IMR-90 (cell line): ENCODE data around the gene CDC7. TPM values are rescaled to one million over a fixed set of nuclear protein-coding genes. Genes with fewer than 3 reads are reported as not detected.

ENCODE experiments used
- ATAC-seq: fragments of 200-7000 bp; cut with Tn5 transposase; 2 replicates; pipeline ENCODE4 v1.9.1; 2020; ENCODE audit warnings: low read depth, mild to moderate bottlenecking, moderate library complexity
- BruUV-seq: library from RNA; stranded (reverse); fragments of 400-500 nt; replicated peaks from 2 replicates; lab custom pipeline; 2021; lab: Mats Ljungman, UMichigan
- CTCF ChIA-PET: fragments of 300-600 bp; formaldehyde crosslinking; extraction: SDS; loops from one replicate; lab custom pipeline; 2021; ENCODE audit warnings: antibody characterized with exemption; lab: Yijun Ruan, JAX
- POLR2A ChIA-PET: fragments of 300-600 bp; sonication (Branson Sonifier 250); formaldehyde crosslinking; loops from one replicate; lab custom pipeline; 2022; ENCODE audit warnings: antibody characterized with exemption; ENCODE audit not compliant: unreplicated experiment; lab: Charles Lee
- DNase-seq: peaks from one replicate; pipeline ENCODE4 v3.0.0; 2013
- H2AFZ ChIP-seq: replicated peaks from 2 replicates; pipeline ENCODE3; 2013; ENCODE audit warnings: low read length, mild to moderate bottlenecking; ENCODE audit not compliant: poor library complexity
- H2AK5ac ChIP-seq: 2 replicates; pipeline ENCODE4 v1.6.1; 2013; ENCODE audit warnings: low read depth, low read length, inconsistent platforms
- H2AK9ac ChIP-seq: replicated peaks from 2 replicates; pipeline ENCODE3; 2013; ENCODE audit warnings: mild to moderate bottlenecking, low read depth, low read length, moderate library complexity; ENCODE audit not compliant: poor library complexity
- H2BK120ac ChIP-seq: 2 replicates; pipeline ENCODE4 v1.6.1; 2013; ENCODE audit warnings: low read depth, low read length, inconsistent platforms
- H2BK15ac ChIP-seq: 3 replicates; pipeline ENCODE4 v1.6.1; 2013; ENCODE audit warnings: low read depth, low read length, inconsistent platforms
- H2BK20ac ChIP-seq: 2 replicates; pipeline ENCODE4 v1.6.1; 2013; ENCODE audit warnings: low read depth, mild to moderate bottlenecking, inconsistent platforms, low read length, moderate library complexity
- H2BK5ac ChIP-seq: 2 replicates; pipeline ENCODE4 v1.6.1; 2013; ENCODE audit warnings: mild to moderate bottlenecking, low read depth, low read length, inconsistent platforms; ENCODE audit not compliant: poor library complexity, severe bottlenecking
- H3K14ac ChIP-seq: replicated peaks from 2 replicates; pipeline ENCODE4 v1.6.1; 2013; ENCODE audit warnings: low read depth, low read length, inconsistent platforms
- H3K18ac ChIP-seq: 2 replicates; pipeline ENCODE4 v1.6.1; 2013; ENCODE audit warnings: low read depth, low read length, control low read depth
- H3K23ac ChIP-seq: 2 replicates; pipeline ENCODE4 v1.6.1; 2013; ENCODE audit warnings: low read depth, low read length, inconsistent platforms
- H3K27ac ChIP-seq: 2 replicates; pipeline ENCODE4 v1.5.1; 2013; ENCODE audit warnings: mild to moderate bottlenecking, control low read depth, low read length; ENCODE audit not compliant: insufficient read depth
- H3K27me3 ChIP-seq: 2 replicates; pipeline ENCODE4 v1.6.1; 2013; ENCODE audit warnings: low read length; ENCODE audit not compliant: control insufficient read depth, insufficient read depth
- H3K36me3 ChIP-seq: 2 replicates; pipeline ENCODE4 v1.6.1; 2013; ENCODE audit warnings: low read length, mixed read lengths; ENCODE audit not compliant: control insufficient read depth, insufficient read depth
- H3K4ac ChIP-seq: 2 replicates; pipeline ENCODE4 v1.6.1; 2013; ENCODE audit warnings: low read depth, low read length, inconsistent platforms
- H3K4me1 ChIP-seq: 2 replicates; pipeline ENCODE4 v1.6.1; 2013; ENCODE audit warnings: low read length, mixed read lengths; ENCODE audit not compliant: control insufficient read depth, insufficient read depth
- H3K4me2 ChIP-seq: 2 replicates; pipeline ENCODE4 v1.6.1; 2013; ENCODE audit warnings: low read depth, mild to moderate bottlenecking, control low read depth, low read length, moderate library complexity
- H3K4me3 ChIP-seq: 2 replicates; pipeline ENCODE4 v1.5.1; 2013; ENCODE audit warnings: low read depth, mild to moderate bottlenecking, control low read depth, low read length, moderate library complexity; ENCODE audit not compliant: insufficient read depth
- H3K56ac ChIP-seq: 2 replicates; pipeline ENCODE4 v1.6.1; 2013; ENCODE audit warnings: low read length, inconsistent platforms; ENCODE audit not compliant: insufficient read depth; ENCODE audit errors: extremely low read depth
- H3K79me1 ChIP-seq, 2 experiments: 2 replicates each; pipeline ENCODE4 v1.6.1; 2013; ENCODE audit warnings: low read length in 2 of 2, inconsistent platforms in 1 of 2, low read depth in 1 of 2
- H3K9ac ChIP-seq: 2 replicates; pipeline ENCODE4 v1.6.1; 2013; ENCODE audit warnings: low read depth, low read length, control low read depth
- H3K9me1 ChIP-seq: 2 replicates; pipeline ENCODE4 v1.6.1; 2013; ENCODE audit warnings: low read length, inconsistent platforms; ENCODE audit not compliant: insufficient read depth
- H3K9me3 ChIP-seq: 2 replicates; pipeline ENCODE4 v1.6.1; 2013; ENCODE audit warnings: low read length; ENCODE audit not compliant: control insufficient read depth, insufficient read depth
- H4K20me1 ChIP-seq: 2 replicates; pipeline ENCODE4 v1.6.1; 2013; ENCODE audit warnings: low read length, inconsistent platforms; ENCODE audit not compliant: insufficient read depth
- H4K5ac ChIP-seq: 2 replicates; pipeline ENCODE4 v1.6.1; 2013; ENCODE audit warnings: mild to moderate bottlenecking, low read depth, low read length, control low read depth
- H4K8ac ChIP-seq, 2 experiments: 2 replicates each; pipeline ENCODE4 v1.6.1; 2013; ENCODE audit warnings: low read depth in 2 of 2, low read length in 2 of 2, control low read depth in 1 of 2, inconsistent platforms in 1 of 2
- H4K91ac ChIP-seq: 2 replicates; pipeline ENCODE4 v1.6.1; 2013; ENCODE audit warnings: low read depth, low read length, inconsistent platforms; ENCODE audit not compliant: insufficient read depth
- CEBPB ChIP-seq: IDR thresholded peaks from 2 replicates; pipeline ENCODE4 v1.6.1; 2012; ENCODE audit warnings: low read depth, low read length, improper control_type of control experiment
- CTCF ChIP-seq: conservative IDR thresholded peaks from 2 replicates; pipeline ENCODE4 v1.5.1; 2012; ENCODE audit warnings: mild to moderate bottlenecking, low read depth, low read length, improper control_type of control experiment
- FOS ChIP-seq: fragments of 150-350 bp; IDR thresholded peaks from 2 replicates; pipeline ENCODE4 v1.6.1; 2016; ENCODE audit warnings: low read depth, low read length
- MAFK ChIP-seq: IDR thresholded peaks from 2 replicates; pipeline ENCODE4 v1.6.1; 2012; ENCODE audit warnings: low read depth, low read length, improper control_type of control experiment
- MXI1 ChIP-seq: IDR thresholded peaks from 2 replicates; pipeline ENCODE4 v1.6.1; 2012; ENCODE audit warnings: low read depth, mild to moderate bottlenecking, low read length, moderate library complexity, borderline replicate concordance
- NFE2L2 ChIP-seq: fragments of 150-350 bp; IDR thresholded peaks from 2 replicates; pipeline ENCODE4 v1.6.1; 2016; ENCODE audit warnings: low read depth, mild to moderate bottlenecking, low read length
- RAD21 ChIP-seq: IDR thresholded peaks from 2 replicates; pipeline ENCODE4 v1.6.1; 2012; ENCODE audit warnings: low read length, improper control_type of control experiment
- RCOR1 ChIP-seq: IDR thresholded peaks from 2 replicates; pipeline ENCODE4 v1.6.1; 2012; ENCODE audit warnings: mild to moderate bottlenecking, low read length, improper control_type of control experiment; ENCODE audit not compliant: insufficient replicate concordance
- RFX5 ChIP-seq: IDR thresholded peaks from 2 replicates; pipeline ENCODE4 v1.8.0; 2012; ENCODE audit warnings: low read depth, mild to moderate bottlenecking, low read length, moderate library complexity
- USF2 ChIP-seq: fragments of 150-350 bp; IDR thresholded peaks from 2 replicates; pipeline ENCODE4 v1.6.1; 2017; ENCODE audit warnings: mild to moderate bottlenecking, antibody characterized with exemption, low read length, low read depth
- WGBS, 2 experiments: methylation state at CpG; one replicate each; pipeline versions ENCODE4 v1.1.5 to v1.1.7; 2013; ENCODE audit warnings: missing lambda C conversion rate in 2 of 2; ENCODE audit not compliant: insufficient read length in 1 of 2; ENCODE audit errors: extremely low coverage in 2 of 2; 5-methylcytosine and 5-hydroxymethylcytosine counted together
- dilution Hi-C: fragments of 300-500 bp; cut with HindIII; formaldehyde crosslinking; loops from one replicate; pipeline ENCODE4 v1.14.3; 2018; ENCODE audit warnings: low sequenced_read_pairs; ENCODE audit not compliant: unreplicated experiment
- in situ Hi-C: fragments of 300-500 bp; cut with MboI; formaldehyde crosslinking; loops from 3 replicates; pipeline ENCODE4 v1.14.3; 2019; ENCODE audit warnings: low sequenced_read_pairs, inconsistent platforms, mixed read lengths
- intact Hi-C: fragments of 100-400 bp; cut with micrococcal nuclease; formaldehyde crosslinking; loops from 2 replicates; pipeline ENCODE4 v1.10.0; 2022
- polyA plus RNA-seq, 3 experiments: library from polyadenylated mRNA; depleted of rRNA; stranded (reverse); fragments of >200 nt; gene quantifications; 2 replicates each; pipeline ENCODE4 v1.2.3, GENCODE V29; 2012; ENCODE audit warnings: low replicate concordance in 1 of 3
- total RNA-seq: library from RNA; depleted of rRNA; stranded (reverse); fragments of >200 nt; gene quantifications from 2 replicates; pipeline ENCODE4 v1.2.3, GENCODE V29; 2012

CDC7 gene
- total and polyA plus RNA-seq, 2 of the 4 experiments (the other 2 are of a cell fraction) = 4.3 to 4.7 TPM

- POLR2A ChIA-PET = interaction anchor here (0.6 kb wide), 1 partner anchor 382 kb away, joined by 5 read pairs; the partner anchor contains the start of gene TGFBR3
- H3K27me3 ChIP-seq = no peaks in the 10 kb centered on the region
- ATAC-seq (no peak), DNase-seq (no peak)
- no peak overlapping the region for H3K4me2 ChIP-seq
- H3K4me3 ChIP-seq = no peak overlapping the region
- H2AFZ ChIP-seq = no peak overlapping the region
- no peak overlapping the region for H2AK5ac ChIP-seq
- TF ChIP-seq RFX5 (no peak), MAFK (no peak), CEBPB (no peak), CTCF (no peak), NFE2L2 (no peak), RCOR1 (no peak), MXI1 (no peak), FOS (no peak), RAD21 (no peak), USF2 (no peak)
- H2BK5ac ChIP-seq = no peak overlapping the region
- intact Hi-C loops = loop anchor here (5.0 kb wide), 3 partner anchors 337 to 1328 kb away; partner anchors contain the start of genes GLMN, RPAP2 and RPL5
- H3K79me1 ChIP-seq = peaks cover 11 to 23% of the 10 kb centered on the region in 2 experiments
- H3K18ac ChIP-seq = no peak overlapping the region
- in situ Hi-C loops = no loop called here
- no peak overlapping the region for H2BK120ac ChIP-seq
- no TSS peak for BruUV-seq
- no peak overlapping the region for H4K5ac ChIP-seq
- no peak overlapping the region for H2AK9ac ChIP-seq
- no peak overlapping the region; a peak in 1 of 4 replicates for H4K8ac ChIP-seq
- no peaks in the 10 kb centered on the region; the same call in 1 of the 2 replicates for H3K4me1 ChIP-seq
- H3K23ac ChIP-seq = no peak overlapping the region
- no peak overlapping the region for H3K56ac ChIP-seq
- no peaks in the 10 kb centered on the region for H3K36me3 ChIP-seq
- dilution Hi-C loops = no loop called here
- H4K91ac ChIP-seq = no peak overlapping the region
- no peaks in the 10 kb centered on the region; the same call in 1 of the 2 replicates for H4K20me1 ChIP-seq
- H3K9me1 ChIP-seq = no peaks in the 10 kb centered on the region
- no peak overlapping the region for H2BK15ac ChIP-seq
- no CpG with 5 or more reads among the region's 1 CpG for WGBS, 2 experiments
- no peak overlapping the region for H3K9ac ChIP-seq
- no peak overlapping the region for H2BK20ac ChIP-seq
- no peaks in the 10 kb centered on the region for H3K9me3 ChIP-seq
- no peak overlapping the region for H3K14ac ChIP-seq
- H3K27ac ChIP-seq = no peak overlapping the region
- CTCF ChIA-PET = interaction anchor here (1.3 kb wide), 1 partner anchor 9 kb away, joined by 5 read pairs; no protein-coding TSS in a partner anchor
- H3K4ac ChIP-seq = no peak overlapping the region
Observed at GRCh38 chr1:91503975-91504530, 3.4 kb downstream of the CDC7 start.
